Neural cell (in vitro differentiated cells): Measurements from ENCODE around the gene ZC3H4.

Source experiments
- EP300 ChIP-seq: fragments of 450-650 bp; conservative IDR thresholded peaks from 2 replicates; pipeline ENCODE4 v1.6.1; 2014; ENCODE audit warnings: antibody characterized with exemption, mild to moderate bottlenecking, moderate library complexity; ENCODE audit not compliant: poor library complexity, severe bottlenecking
- EZH2 ChIP-seq: fragments of 200-600, 300-800 bp; shearing (Covaris generic), sonication (generic); IDR thresholded peaks from 2 replicates; pipeline ENCODE4 v1.6.1; 2014; ENCODE audit warnings: antibody characterized with exemption, low read length, borderline replicate concordance, mild to moderate bottlenecking; ENCODE audit not compliant: insufficient read depth, poor library complexity, severe bottlenecking
- POLR2AphosphoS5 ChIP-seq: IDR thresholded peaks from 2 replicates; pipeline ENCODE4 v1.6.1; 2012
- RAD21 ChIP-seq: fragments of 450-650 bp; conservative IDR thresholded peaks from 2 replicates; pipeline ENCODE4 v1.6.1; 2014; ENCODE audit warnings: antibody characterized with exemption, mild to moderate bottlenecking, moderate library complexity
- TF ChIP-seq, protein P1 (sequence below): fragments of 450-650 bp; IDR thresholded peaks from 2 replicates; pipeline ENCODE4 v1.5.1; 2014; ENCODE audit warnings: antibody characterized with exemption, mild to moderate bottlenecking, moderate library complexity; ENCODE audit not compliant: poor library complexity, severe bottlenecking

DNA sequence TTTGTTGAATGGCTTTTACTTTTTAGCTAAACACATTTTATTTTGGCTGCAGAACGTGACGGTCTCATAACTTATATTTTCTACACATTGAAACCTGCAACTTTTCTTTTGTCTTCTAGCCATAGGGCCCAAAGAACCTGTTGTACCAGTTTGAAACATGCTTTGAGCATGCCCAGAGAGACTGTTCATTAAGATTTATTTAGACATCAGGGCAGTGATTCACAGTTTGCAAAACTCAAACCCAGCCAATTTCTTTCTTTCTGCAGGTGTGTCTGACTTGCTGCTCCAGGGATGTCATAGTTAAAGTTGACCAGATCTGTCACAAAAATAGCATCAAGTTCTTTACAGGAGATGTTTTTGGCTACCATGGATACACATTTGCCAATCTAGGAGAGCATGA, 39.1 kb upstream of the ZC3H4 start:
- TF ChIP-seq RAD21 (no peak), EZH2 (no peak), POLR2AphosphoS5 (no peak), EP300 (no peak)
- TF ChIP-seq, protein P1, sequence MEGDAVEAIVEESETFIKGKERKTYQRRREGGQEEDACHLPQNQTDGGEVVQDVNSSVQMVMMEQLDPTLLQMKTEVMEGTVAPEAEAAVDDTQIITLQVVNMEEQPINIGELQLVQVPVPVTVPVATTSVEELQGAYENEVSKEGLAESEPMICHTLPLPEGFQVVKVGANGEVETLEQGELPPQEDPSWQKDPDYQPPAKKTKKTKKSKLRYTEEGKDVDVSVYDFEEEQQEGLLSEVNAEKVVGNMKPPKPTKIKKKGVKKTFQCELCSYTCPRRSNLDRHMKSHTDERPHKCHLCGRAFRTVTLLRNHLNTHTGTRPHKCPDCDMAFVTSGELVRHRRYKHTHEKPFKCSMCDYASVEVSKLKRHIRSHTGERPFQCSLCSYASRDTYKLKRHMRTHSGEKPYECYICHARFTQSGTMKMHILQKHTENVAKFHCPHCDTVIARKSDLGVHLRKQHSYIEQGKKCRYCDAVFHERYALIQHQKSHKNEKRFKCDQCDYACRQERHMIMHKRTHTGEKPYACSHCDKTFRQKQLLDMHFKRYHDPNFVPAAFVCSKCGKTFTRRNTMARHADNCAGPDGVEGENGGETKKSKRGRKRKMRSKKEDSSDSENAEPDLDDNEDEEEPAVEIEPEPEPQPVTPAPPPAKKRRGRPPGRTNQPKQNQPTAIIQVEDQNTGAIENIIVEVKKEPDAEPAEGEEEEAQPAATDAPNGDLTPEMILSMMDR: no peak
